NT2/D1 (cell line): Measurements from ENCODE around the gene OTOP2.
A peak's percentile ranks its signal among the peaks of the same experiment; 100 is the strongest.

Experiments
- DNase-seq: peaks from one replicate; pipeline ENCODE4 v3.0.0-alpha.2; 2011; ENCODE audit warnings: low read depth, low spot score
- H3K27me3 ChIP-seq: 2 replicates; pipeline ENCODE4 v1.6.0; 2011; ENCODE audit warnings: mild to moderate bottlenecking; ENCODE audit not compliant: insufficient read length, insufficient read depth
- H3K36me3 ChIP-seq: 2 replicates; pipeline ENCODE4 v1.6.1; 2011; ENCODE audit warnings: mild to moderate bottlenecking, low read length, mixed read lengths; ENCODE audit not compliant: insufficient read depth, insufficient read length
- H3K4me1 ChIP-seq: 2 replicates; pipeline ENCODE4 v1.5.1; 2011; ENCODE audit not compliant: insufficient read depth, insufficient read length
- H3K4me3 ChIP-seq: 2 replicates; pipeline ENCODE4 v1.5.1; 2011; ENCODE audit warnings: low read depth; ENCODE audit not compliant: insufficient read length
- H3K9ac ChIP-seq: 2 replicates; pipeline ENCODE4 v1.6.0; 2011; ENCODE audit warnings: low read depth; ENCODE audit not compliant: insufficient read length
- H3K9me3 ChIP-seq: 2 replicates; pipeline ENCODE4 v1.5.1; 2011; ENCODE audit warnings: mild to moderate bottlenecking, low read length; ENCODE audit not compliant: insufficient read depth
- SUZ12 ChIP-seq: IDR thresholded peaks from 2 replicates; pipeline ENCODE4 v1.6.1; 2011; ENCODE audit not compliant: insufficient read length, insufficient read depth; ENCODE audit errors: extremely low read depth
- YY1 ChIP-seq: IDR thresholded peaks from 2 replicates; pipeline ENCODE4 v1.6.1; 2011; ENCODE audit not compliant: insufficient read length, insufficient read depth
- ZNF274 ChIP-seq: IDR thresholded peaks from 2 replicates; pipeline ENCODE4 v1.6.1; 2011; ENCODE audit warnings: mild to moderate bottlenecking, low read depth, low read length

Gene OTOP2

DNA sequence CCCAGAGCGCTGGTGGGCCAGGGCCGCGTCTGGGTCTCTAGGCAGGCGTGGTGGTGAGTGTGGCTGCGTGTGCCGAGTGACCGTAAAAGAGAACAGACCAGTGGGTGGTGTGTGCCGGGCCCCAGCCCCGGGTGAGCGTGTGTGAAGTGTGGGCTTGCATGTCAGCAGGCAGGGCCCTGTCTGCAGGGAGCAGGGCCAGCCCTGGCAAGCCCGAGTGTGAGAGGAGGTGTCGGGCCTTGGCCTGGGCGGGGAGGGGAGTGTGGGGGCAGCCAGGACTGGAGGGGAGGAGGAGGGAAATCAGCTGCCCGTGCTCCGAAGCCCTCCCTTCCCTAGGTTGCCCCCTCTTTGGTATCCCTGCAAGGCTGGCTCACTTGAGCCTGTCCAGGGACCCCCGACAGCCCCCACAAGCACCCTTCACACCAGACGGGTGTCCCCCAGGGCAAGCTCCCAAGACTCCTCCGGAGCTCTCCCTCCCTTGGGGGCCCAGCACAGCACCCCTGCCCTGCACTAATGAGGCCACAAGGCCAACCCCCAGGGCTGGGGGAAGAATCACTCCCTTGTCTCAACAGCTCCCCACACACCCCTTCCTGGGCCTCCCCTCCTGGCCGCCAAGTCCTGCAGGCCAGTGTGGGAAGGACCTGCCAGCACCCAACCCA, 2.9 kb upstream of the OTOP2 start:
- Histone ChIP-seq H3K9me3 (no peaks in the 10 kb centered on the region), H3K4me3 (no peak overlapping the region), H3K27me3 (peaks cover 53% of the 10 kb centered on the region), H3K4me1 (peaks cover 26% of the 10 kb centered on the region), H3K9ac (peak overlapping the region; percentile 17), H3K36me3 (no peaks in the 10 kb centered on the region)
- no peak for DNase-seq
- no peak for TF ChIP-seq YY1
- no peak for TF ChIP-seq SUZ12
- no peak for TF ChIP-seq ZNF274

DNA sequence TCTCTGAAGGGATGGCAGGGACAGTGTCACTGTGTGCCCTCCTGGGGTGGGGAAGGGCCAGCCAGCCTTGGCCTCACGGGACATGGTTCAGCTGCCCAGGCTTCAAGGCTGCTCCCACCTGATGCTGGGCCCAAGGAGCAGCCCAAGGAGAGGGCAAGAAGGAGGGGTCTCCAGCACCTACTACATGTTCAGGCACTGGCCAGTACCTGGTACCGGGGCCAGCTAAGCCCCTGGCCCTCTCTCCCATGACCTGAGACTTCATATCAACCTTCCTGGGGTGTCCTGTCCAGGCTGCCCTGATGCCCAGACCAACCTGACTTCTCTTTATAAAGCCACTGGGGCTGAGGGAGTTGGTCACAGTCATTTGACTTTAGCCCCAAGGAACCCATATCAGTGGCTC, 2.3 kb upstream of the OTOP2 start:
- peaks cover 57% of the 10 kb centered on the region for H3K27me3 ChIP-seq
- H3K36me3 ChIP-seq: no peaks in the 10 kb centered on the region
- H3K9me3 ChIP-seq: no peaks in the 10 kb centered on the region
- no peak overlapping the region for H3K9ac ChIP-seq
- peaks cover 26% of the 10 kb centered on the region for H3K4me1 ChIP-seq
- H3K4me3 ChIP-seq: no peak overlapping the region
- no peak for DNase-seq
- TF ChIP-seq ZNF274 (no peak), SUZ12 (no peak), YY1 (no peak)

DNA sequence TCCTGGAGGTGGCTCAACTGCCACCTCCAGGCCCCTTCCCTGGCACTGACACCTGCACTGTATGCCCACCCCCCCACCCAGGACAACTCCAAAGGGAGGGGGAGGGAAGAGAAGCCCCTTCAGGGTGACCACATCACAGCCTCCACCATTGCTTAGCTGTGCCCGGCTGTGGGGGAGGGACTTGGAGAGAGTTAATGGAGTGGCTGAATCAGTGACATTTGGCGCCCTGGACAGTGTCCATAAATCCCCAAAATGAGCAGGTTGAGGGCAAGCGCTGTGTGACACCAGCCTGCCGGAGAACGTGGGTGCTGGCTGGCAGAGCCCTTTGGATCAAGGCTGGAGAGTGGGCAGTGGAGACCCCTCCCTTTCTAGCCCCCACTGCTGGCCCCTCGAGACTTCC, 1.9 kb upstream of the OTOP2 start:
- Histone ChIP-seq H3K4me1 (peaks cover 26% of the 10 kb centered on the region), H3K4me3 (peak overlapping the region; percentile 49), H3K9me3 (no peaks in the 10 kb centered on the region), H3K27me3 (peaks cover 61% of the 10 kb centered on the region), H3K9ac (peak overlapping the region; percentile 18), H3K36me3 (no peaks in the 10 kb centered on the region)
- DNase-seq: no peak
- TF ChIP-seq YY1 (no peak), SUZ12 (no peak), ZNF274 (no peak)

DNA sequence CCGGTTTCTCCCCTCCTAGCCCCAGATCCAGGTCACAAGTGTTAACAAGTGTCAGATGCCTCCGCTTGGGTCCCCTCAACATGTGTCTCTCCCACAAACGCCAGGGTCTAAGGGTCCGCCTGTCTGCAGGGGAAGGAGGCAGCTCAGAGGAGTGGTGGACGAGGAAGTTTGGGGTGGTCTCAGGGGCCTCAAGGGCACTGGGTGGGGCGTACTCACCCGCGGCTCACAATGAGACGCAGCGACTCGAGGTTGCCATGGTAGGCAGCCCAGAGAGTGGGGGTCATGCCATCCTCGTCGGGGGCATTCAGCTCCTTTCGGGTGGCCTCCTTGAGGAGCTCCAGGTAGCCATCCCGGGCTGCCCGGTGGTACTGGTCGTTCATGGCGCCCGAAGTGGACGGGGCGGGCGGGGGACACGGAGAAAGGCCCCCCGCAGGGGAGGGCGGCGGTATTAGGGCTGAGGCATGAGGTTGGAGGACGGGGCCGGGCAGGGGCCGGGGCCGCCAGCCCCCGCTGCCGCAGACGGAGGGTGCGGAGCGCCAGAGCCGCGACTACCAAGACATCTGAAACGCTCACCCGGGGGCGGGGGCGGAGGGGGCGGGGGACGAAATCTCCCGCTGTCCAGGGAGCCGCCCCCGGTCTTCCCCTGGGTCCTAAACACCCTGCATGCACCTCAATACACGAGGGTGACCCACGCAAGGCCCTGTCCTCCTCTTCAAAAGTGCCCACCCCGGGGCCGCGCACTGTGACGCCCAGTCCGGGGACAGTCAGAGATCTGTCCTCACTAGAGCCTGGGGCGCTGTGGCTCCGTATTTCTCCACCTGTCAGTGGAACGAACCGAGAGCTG, 1.2 kb upstream of the OTOP2 start, which contains the start of gene USH1G:
Gene USH1G, minus strand, starts transcription at position 562 of the 844 bp plus-strand sequence. Its CDS starts 182 bp downstream, at position 380.
- no peaks in the 10 kb centered on the region for H3K36me3 ChIP-seq
- peaks cover 68% of the 10 kb centered on the region for H3K27me3 ChIP-seq
- H3K4me3 ChIP-seq: peak within 1 kb of the TSS; percentile 49
- no peak for TF ChIP-seq SUZ12
- TF ChIP-seq YY1: no peak
- TF ChIP-seq ZNF274: no peak
- H3K9me3 ChIP-seq: no peaks in the 10 kb centered on the region
- DNase-seq: no peak
- peak within 1 kb of the TSS; percentile 77 for H3K9ac ChIP-seq
- H3K4me1 ChIP-seq: peaks cover 25% of the 10 kb centered on the region

DNA sequence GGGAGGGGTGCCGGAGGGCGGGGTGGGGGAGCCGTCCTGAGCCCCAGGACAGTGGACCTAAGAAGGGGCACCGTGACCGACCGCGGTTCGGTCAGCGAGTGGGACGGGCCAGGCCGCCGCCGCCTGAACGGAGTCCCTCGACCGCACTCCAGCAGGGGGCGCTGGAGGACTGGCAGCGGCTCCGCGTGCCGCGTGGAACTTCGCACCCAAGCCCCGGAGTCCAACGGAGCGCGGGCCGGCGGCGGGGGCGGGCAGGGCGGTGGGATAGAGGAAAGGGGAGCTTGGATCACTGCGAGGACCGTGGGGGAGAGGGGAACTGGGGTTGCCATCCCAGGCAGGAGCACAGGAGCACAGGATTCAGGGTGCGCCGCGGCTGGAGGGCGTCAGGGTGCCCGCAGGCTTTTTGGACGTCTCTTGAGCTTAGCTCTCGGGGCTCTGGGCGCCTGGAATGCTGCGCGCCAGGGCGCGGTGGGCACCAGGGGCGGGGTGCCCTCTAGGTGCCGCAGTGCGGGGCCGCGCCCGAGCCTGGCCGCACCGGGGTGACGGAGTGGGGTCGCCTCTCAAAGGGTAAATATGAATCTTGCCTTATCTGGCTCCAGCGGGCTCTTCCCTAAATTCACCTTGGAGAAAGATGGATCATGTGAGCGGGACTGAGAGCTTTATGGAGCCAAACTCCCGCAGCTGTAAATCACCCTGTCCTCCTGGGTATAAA, 379 bp upstream of the OTOP2 start:
- Histone ChIP-seq H3K4me1 (peaks cover 25% of the 10 kb centered on the region), H3K9ac (peak overlapping the region; percentile 77), H3K9me3 (no peaks in the 10 kb centered on the region), H3K4me3 (peak overlapping the region; percentile 44), H3K27me3 (peaks cover 75% of the 10 kb centered on the region), H3K36me3 (no peaks in the 10 kb centered on the region)
- no peak for DNase-seq
- no peak for TF ChIP-seq ZNF274
- no peak for TF ChIP-seq YY1
- TF ChIP-seq SUZ12: no peak

DNA sequence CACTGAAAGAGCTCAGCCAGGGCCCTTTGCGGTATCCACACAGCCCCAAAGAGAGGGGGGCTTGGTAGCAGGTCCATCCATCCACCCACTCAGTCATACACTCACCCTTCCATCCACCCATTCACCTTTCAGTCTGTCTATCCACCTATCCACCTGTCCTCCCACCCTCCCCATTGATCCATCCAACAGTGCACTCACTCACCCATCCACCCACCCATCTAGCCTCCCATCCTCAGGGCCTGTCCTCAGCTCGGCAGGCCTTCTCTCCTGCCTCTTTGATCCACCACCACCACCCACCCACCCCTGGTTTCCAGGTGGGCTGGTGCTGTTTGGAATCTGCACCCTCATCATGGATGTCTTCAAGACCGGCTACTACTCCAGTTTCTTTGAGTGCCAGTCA, 1.2 kb downstream of the OTOP2 start:
- no peaks in the 10 kb centered on the region for H3K9me3 ChIP-seq
- no peak overlapping the region for H3K4me3 ChIP-seq
- H3K27me3 ChIP-seq: peaks cover 69% of the 10 kb centered on the region
- H3K4me1 ChIP-seq: peaks cover 25% of the 10 kb centered on the region
- H3K9ac ChIP-seq: no peak overlapping the region
- no peaks in the 10 kb centered on the region for H3K36me3 ChIP-seq
- no peak for TF ChIP-seq SUZ12
- TF ChIP-seq YY1: no peak
- TF ChIP-seq ZNF274: no peak
- no peak for DNase-seq

DNA sequence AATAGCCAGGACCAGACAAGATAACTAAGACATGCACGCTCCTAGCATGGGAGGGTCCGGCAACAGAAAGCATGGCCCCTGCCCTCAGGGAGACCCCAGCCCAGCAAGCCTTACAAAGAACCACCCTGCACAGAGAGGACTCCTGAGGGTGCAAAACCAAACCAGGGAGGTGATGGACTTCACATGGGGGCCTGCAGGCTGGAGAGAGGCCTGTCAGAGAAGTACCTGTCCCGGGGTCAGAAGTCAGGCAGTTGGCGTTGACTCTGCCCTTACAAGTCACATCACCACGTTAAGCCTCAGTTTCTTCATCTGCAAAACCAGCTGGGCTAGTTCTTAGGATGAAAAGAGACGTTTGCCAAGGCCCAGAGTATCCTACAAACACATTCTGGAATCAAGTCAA, 4.7 kb downstream of the OTOP2 start:
- Histone ChIP-seq H3K36me3 (no peaks in the 10 kb centered on the region), H3K9ac (no peak overlapping the region), H3K9me3 (no peaks in the 10 kb centered on the region), H3K4me1 (peaks cover 10% of the 10 kb centered on the region), H3K27me3 (peaks cover 61% of the 10 kb centered on the region), H3K4me3 (no peak overlapping the region)
- DNase-seq: no peak
- TF ChIP-seq ZNF274 (no peak), YY1 (no peak), SUZ12 (no peak)
